HEK293 (cell line): Measurements from ENCODE around the gene PAQR8.

Source experiments
- BCL11B ChIP-seq: fragments of 450-650 bp; formaldehyde crosslinking; IDR thresholded peaks from 2 replicates; pipeline ENCODE4 v1.5.1; 2016; ENCODE audit warnings: low read depth, missing biosample characterization, missing genetic modification characterization
- BCL6B ChIP-seq: fragments of 450-650 bp; formaldehyde crosslinking; IDR thresholded peaks from 2 replicates; pipeline ENCODE4 v1.5.1; 2017; ENCODE audit warnings: missing biosample characterization, missing genetic modification characterization
- KLF9 ChIP-seq: fragments of 450-650 bp; formaldehyde crosslinking; IDR thresholded peaks from 2 replicates; pipeline ENCODE4 v1.5.1; 2016; ENCODE audit warnings: missing biosample characterization, missing genetic modification characterization, low read depth
- PRDM2 ChIP-seq: fragments of 450-650 bp; formaldehyde crosslinking; IDR thresholded peaks from 2 replicates; pipeline ENCODE4 v1.5.1; 2016; ENCODE audit warnings: missing biosample characterization, missing genetic modification characterization, borderline replicate concordance
- ZBTB49 ChIP-seq: fragments of 450-650 bp; formaldehyde crosslinking; IDR thresholded peaks from 2 replicates; pipeline ENCODE4 v1.5.1; 2016; ENCODE audit warnings: missing biosample characterization, missing genetic modification characterization, low read depth
- ZFP41 ChIP-seq: fragments of 450-650 bp; formaldehyde crosslinking; IDR thresholded peaks from 2 replicates; pipeline ENCODE4 v1.5.1; 2016; ENCODE audit warnings: missing biosample characterization, missing genetic modification characterization, borderline replicate concordance
- ZNF10 ChIP-seq: fragments of 450-650 bp; formaldehyde crosslinking; IDR thresholded peaks from 2 replicates; pipeline ENCODE4 v1.5.1; 2017; ENCODE audit warnings: missing biosample characterization, missing genetic modification characterization
- ZNF112 ChIP-seq: fragments of 450-650 bp; formaldehyde crosslinking; IDR thresholded peaks from 2 replicates; pipeline ENCODE4 v1.5.0; 2017; ENCODE audit warnings: missing biosample characterization, missing genetic modification characterization
- ZNF155 ChIP-seq: fragments of 450-650 bp; formaldehyde crosslinking; IDR thresholded peaks from 2 replicates; pipeline ENCODE4 v1.5.1; 2016; ENCODE audit warnings: missing biosample characterization, missing genetic modification characterization
- ZNF214 ChIP-seq: fragments of 450-650 bp; formaldehyde crosslinking; IDR thresholded peaks from 2 replicates; pipeline ENCODE4 v1.5.1; 2017; ENCODE audit warnings: missing biosample characterization, mild to moderate bottlenecking, missing genetic modification characterization, borderline replicate concordance
- ZNF266 ChIP-seq: fragments of 450-650 bp; formaldehyde crosslinking; IDR thresholded peaks from 2 replicates; pipeline ENCODE4 v1.5.1; 2016; ENCODE audit warnings: missing biosample characterization, missing genetic modification characterization, low read depth
- ZNF302 ChIP-seq: fragments of 450-650 bp; formaldehyde crosslinking; IDR thresholded peaks from 2 replicates; pipeline ENCODE4 v1.5.1; 2016; ENCODE audit warnings: missing biosample characterization, missing genetic modification characterization, low read depth
- ZNF416 ChIP-seq: fragments of 450-650 bp; formaldehyde crosslinking; IDR thresholded peaks from 2 replicates; pipeline ENCODE4 v1.5.1; 2016; ENCODE audit warnings: missing biosample characterization, missing genetic modification characterization
- ZNF423 ChIP-seq: fragments of 450-650 bp; formaldehyde crosslinking; IDR thresholded peaks from 2 replicates; pipeline ENCODE4 v1.5.1; 2016; ENCODE audit warnings: missing biosample characterization, missing genetic modification characterization
- ZNF645 ChIP-seq: fragments of 450-650 bp; formaldehyde crosslinking; IDR thresholded peaks from 2 replicates; pipeline ENCODE4; 2016; ENCODE audit warnings: missing biosample characterization, missing genetic modification characterization
- ZNF785 ChIP-seq: fragments of 450-650 bp; formaldehyde crosslinking; IDR thresholded peaks from 2 replicates; pipeline ENCODE4 v1.5.1; 2016; ENCODE audit warnings: missing biosample characterization, missing genetic modification characterization
- ZNF830 ChIP-seq: fragments of 450-650 bp; IDR thresholded peaks from 2 replicates; pipeline ENCODE4 v1.5.0; 2018; ENCODE audit warnings: missing biosample characterization, missing genetic modification characterization, low read depth, mild to moderate bottlenecking, moderate library complexity
- TF ChIP-seq, protein P1 (sequence below): fragments of 450-650 bp; formaldehyde crosslinking; IDR thresholded peaks from 2 replicates; pipeline ENCODE4 v1.5.1; 2016; ENCODE audit warnings: missing biosample characterization, missing genetic modification characterization
- TF ChIP-seq, protein P2 (sequence below): fragments of 450-650 bp; formaldehyde crosslinking; IDR thresholded peaks from 2 replicates; pipeline ENCODE4 v1.5.1; 2016; ENCODE audit warnings: missing biosample characterization, missing genetic modification characterization
- TF ChIP-seq, protein P3 (sequence below): fragments of 450-650 bp; formaldehyde crosslinking; IDR thresholded peaks from 2 replicates; pipeline ENCODE4 v1.5.1; 2016; ENCODE audit warnings: missing biosample characterization, missing genetic modification characterization

PAQR8 gene

GRCh38 chr6:52419809-52420667 is 58.1 kb downstream of the PAQR8 start, which contains the start of gene EFHC1 (continued):
- TF ChIP-seq ZNF112 (tag by site-specific recombination): no peak
- TF ChIP-seq ZNF423 (tag by site-specific recombination): no peak
- no peak for TF ChIP-seq ZNF830 (tag by site-specific recombination)
- no peak for TF ChIP-seq ZNF10 (tag by site-specific recombination)
- no peak for TF ChIP-seq ZFP41 (tag by site-specific recombination)
- 0 out of 2 replicates have a peak, but pooled peaks have one; percentile 38 for TF ChIP-seq ZNF645 (tag by site-specific recombination)
- no peak for TF ChIP-seq ZNF416 (tag by site-specific recombination)
- no peak for TF ChIP-seq ZBTB49
- TF ChIP-seq KLF9: peak; percentile 99
- TF ChIP-seq BCL11B (tag by site-specific recombination): no peak
- TF ChIP-seq ZNF785 (tag by site-specific recombination): no peak
- no peak for TF ChIP-seq BCL6B (tag by site-specific recombination)
- TF ChIP-seq ZNF302 (tag by site-specific recombination): no peak
- no peak for TF ChIP-seq ZNF266 (tag by site-specific recombination)
- TF ChIP-seq, protein P1, sequence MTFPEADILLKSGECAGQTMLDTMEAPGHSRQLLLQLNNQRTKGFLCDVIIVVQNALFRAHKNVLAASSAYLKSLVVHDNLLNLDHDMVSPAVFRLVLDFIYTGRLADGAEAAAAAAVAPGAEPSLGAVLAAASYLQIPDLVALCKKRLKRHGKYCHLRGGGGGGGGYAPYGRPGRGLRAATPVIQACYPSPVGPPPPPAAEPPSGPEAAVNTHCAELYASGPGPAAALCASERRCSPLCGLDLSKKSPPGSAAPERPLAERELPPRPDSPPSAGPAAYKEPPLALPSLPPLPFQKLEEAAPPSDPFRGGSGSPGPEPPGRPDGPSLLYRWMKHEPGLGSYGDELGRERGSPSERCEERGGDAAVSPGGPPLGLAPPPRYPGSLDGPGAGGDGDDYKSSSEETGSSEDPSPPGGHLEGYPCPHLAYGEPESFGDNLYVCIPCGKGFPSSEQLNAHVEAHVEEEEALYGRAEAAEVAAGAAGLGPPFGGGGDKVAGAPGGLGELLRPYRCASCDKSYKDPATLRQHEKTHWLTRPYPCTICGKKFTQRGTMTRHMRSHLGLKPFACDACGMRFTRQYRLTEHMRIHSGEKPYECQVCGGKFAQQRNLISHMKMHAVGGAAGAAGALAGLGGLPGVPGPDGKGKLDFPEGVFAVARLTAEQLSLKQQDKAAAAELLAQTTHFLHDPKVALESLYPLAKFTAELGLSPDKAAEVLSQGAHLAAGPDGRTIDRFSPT: peak; percentile 85
- TF ChIP-seq, protein P2, sequence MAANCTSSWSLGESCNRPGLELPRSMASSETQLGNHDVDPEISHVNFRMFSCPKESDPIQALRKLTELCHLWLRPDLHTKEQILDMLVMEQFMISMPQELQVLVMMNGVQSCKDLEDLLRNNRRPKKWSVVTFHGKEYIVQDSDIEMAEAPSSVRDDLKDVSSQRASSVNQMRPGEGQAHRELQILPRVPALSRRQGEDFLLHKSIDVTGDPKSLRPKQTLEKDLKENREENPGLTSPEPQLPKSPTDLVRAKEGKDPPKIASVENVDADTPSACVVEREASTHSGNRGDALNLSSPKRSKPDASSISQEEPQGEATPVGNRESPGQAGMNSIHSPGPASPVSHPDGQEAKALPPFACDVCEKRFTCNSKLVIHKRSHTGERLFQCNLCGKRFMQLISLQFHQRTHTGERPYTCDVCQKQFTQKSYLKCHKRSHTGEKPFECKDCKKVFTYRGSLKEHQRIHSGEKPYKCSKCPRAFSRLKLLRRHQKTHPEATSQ (tag by site-specific recombination): peak; percentile 87; the same call in 1 of the 2 replicates
- no peak for TF ChIP-seq ZNF155 (tag by site-specific recombination)
- TF ChIP-seq, protein P3, sequence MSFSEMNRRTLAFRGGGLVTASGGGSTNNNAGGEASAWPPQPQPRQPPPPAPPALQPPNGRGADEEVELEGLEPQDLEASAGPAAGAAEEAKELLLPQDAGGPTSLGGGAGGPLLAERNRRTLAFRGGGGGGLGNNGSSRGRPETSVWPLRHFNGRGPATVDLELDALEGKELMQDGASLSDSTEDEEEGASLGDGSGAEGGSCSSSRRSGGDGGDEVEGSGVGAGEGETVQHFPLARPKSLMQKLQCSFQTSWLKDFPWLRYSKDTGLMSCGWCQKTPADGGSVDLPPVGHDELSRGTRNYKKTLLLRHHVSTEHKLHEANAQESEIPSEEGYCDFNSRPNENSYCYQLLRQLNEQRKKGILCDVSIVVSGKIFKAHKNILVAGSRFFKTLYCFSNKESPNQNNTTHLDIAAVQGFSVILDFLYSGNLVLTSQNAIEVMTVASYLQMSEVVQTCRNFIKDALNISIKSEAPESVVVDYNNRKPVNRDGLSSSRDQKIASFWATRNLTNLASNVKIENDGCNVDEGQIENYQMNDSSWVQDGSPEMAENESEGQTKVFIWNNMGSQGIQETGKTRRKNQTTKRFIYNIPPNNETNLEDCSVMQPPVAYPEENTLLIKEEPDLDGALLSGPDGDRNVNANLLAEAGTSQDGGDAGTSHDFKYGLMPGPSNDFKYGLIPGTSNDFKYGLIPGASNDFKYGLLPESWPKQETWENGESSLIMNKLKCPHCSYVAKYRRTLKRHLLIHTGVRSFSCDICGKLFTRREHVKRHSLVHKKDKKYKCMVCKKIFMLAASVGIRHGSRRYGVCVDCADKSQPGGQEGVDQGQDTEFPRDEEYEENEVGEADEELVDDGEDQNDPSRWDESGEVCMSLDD: 0 out of 2 replicates have a peak, but pooled peaks have one; percentile 26
- no peak for TF ChIP-seq ZNF214 (tag by site-specific recombination)
- TF ChIP-seq PRDM2 (tag by site-specific recombination): no peak
